HG03469 (cell line): ENCODE results near the gene PI4K2A.
"Not testable (repeated sequence)": the region's sequence is repeated elsewhere in the genome, so short reads cannot be mapped to it uniquely, and the experiment has no call there.

Experiments
- ATAC-seq: cut with Tn5 transposase; IDR thresholded peaks from one replicate; pipeline ENCODE4 v1.9.1; 2021; ENCODE audit warnings: mild to moderate bottlenecking, moderate library complexity, moderate number of reproducible peaks; ENCODE audit not compliant: unreplicated experiment

Gene PI4K2A

DNA sequence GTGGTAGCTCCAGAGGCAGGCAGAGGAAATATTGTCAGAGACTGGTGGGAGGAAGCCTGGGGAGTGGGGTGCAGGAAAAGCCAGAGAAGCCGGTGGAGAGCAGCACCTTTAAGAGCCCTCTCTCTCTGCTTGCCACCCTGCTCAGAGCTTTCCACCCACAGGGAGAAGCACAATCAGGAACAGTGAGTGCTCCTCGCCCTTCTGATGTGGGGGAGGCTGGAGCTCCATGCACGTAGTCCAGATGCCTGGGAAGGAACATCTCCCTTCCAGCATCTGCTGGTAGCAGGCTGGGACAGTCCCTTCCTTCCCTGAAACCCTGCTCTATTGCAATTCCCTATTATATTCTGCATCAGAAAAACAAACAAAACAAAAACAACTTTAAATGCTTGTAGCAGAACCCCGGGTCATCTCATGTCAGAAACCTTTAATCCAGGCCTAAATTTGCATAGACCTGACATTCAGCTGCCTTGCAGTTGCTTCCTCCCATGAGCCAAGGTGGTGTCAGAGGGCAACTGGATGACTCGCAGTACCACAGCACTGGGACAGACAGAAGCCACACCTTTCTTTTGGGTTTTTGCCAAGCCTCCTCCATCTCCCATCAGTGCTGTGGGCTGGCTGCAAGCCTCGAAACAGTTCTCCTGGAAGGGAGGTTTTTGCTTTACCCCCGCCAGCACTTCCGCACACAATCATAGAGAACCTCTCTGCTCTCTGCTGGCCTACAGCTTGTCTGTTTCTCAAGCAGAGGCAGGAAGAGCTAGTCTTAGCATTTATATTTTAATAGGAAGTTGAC is 33.5 kb downstream of the PI4K2A start:
- no peak for ATAC-seq

DNA sequence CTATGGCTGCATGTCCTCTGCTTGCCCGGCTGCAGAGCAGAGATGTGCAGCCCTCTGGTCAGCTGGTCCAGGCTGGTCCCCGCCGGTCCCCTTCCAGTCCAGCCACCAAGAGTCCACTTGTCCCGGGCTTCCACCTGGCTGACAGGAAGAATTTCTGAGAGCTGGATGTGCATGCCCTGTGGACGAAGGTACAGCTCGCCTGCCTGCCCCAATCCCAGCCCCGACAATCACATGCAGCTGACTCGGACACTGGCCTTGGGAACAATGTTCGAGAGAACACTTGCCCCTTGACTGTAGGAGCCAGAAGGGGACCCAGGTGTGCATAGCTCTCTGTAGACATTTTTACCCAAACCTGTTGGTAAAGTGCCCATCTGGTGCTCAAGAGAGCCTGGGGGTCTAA is 34.8 kb downstream of the PI4K2A start:
- ATAC-seq: no peak

DNA sequence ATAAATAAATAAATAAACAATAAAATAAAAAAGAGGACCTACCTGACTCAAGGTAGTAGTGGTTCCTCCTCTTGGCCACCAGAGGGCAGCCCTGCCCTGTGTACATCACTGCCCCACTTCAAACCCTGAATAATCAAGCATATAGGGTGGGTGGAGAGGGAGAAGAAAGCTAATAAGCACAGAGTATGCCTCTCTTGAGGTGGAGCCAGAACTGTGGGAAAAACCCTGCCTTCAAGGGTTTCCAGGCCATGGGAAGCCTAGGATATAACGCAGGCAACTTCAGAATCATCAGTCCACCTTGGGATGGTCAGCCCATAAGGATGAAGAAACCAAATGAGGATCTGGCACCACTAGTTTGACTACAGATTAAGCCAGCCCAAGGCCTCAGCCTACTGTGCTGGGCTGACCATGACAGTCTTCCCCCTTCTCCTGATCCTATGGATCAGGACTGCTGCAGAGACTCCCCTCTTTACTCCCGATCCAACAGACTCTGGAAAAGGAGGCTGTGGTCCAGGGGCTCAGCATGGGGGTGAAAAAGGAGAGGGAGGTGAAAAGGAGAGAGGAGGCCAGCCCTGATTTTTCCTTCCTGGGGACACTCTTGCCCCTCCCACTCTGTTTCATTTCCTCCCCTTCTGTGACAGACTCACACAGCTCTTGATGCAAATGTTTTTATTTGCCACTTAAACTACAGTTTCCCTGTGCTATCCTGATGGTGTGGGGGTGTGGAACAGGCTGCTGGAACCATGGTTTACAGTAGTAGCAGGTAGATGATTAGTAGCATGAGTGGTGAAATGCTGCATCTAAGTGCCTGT is 36.5 kb downstream of the PI4K2A start:
- no peak for ATAC-seq

DNA sequence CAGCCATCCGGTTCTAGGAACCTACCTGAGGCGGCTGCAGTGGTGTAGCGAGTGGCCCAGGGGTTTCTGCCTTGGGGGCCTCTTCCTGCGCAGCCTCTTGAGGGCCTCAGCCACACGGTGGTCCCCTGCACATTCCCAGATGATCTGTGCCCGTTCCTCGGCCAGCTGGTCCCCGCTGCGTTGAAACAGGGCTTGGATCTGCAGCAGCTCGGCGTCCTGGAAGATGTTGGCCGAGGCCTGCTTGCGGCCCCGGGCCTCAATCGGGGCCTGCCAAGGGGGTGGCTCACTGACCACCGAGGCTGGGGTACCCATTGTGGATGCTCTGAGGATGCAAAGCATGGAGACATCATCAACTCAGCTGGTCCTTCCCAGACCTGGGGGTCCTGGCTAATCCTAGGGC is 39.1 kb downstream of the PI4K2A start:
- no peak for ATAC-seq

DNA sequence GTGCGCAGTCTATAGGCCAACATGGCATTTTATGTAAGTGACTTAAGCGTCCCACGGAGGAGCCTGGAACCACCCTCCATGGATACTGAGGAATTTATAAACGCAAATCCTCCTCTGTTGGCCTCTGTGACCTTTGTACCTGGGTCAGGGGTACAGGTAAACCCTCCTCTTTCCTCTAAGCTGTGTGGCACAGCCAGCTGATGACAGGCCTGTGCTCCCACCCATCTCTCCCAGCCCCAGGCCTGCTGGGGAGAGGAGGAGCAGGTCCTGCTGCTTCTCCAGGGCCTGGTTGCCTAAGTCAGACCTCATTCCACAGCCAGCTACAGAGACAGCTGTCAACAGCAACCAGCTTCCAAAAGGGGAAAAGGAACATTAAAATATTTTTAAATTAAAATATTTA is 41.6 kb downstream of the PI4K2A start:
- ATAC-seq: no peak

DNA sequence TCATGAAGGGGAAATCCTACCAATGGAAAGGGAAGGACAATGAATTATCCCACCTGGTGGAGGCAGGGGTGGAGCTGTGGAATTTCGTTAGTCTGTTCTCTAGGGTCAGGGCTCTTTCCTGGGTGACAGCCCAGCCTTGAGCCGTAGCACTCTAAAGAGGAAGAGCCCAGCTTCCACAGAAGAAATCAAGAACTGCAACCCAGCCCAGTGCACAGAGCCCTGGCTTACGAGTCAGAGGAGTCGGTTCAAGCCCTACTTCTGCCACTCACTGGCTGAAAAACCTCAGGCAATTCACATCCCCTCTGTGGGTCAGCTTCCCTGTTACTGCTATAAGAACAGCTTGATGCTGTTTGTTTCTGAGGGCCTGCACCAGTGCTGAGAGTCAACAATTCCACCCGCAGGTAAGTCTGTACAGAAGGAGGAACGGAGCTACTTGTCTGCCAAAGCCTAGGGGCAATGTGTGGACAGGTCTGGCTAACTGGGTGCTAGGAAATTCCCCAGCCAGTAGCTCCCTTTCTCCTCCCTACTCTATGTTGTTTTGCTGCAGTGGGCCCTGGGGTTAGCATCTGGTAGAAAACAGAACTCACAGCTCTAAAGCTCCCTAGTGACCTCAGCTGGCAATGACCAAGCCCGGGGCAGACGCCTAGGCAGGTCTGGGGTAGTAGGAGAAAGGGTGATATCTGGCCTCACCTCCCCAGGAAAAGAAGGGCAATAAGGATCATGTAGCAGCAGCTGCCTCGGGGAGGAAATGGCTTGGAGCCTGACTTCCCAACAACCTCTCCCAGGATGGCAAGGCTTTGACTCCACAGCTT is 43.3 kb downstream of the PI4K2A start:
- no peak for ATAC-seq

DNA sequence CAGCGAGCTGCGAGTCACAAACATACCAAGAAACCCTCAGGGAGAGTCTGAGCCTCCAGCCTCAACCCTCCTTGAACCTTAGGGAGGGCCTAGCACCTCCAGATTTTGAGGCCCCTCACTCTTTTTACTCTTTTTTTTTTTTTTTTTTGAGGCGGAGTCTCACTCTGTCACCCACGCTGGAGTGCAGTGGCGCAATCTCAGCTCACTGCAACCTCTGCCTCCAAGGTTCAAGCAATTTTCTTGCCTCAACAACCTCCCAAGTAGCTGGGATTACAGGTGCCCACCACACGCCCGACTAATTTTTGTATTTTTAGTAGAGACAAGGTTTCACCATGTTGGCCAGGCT is 43.9 kb downstream of the PI4K2A start:
- ATAC-seq: not testable (repeated sequence)

DNA sequence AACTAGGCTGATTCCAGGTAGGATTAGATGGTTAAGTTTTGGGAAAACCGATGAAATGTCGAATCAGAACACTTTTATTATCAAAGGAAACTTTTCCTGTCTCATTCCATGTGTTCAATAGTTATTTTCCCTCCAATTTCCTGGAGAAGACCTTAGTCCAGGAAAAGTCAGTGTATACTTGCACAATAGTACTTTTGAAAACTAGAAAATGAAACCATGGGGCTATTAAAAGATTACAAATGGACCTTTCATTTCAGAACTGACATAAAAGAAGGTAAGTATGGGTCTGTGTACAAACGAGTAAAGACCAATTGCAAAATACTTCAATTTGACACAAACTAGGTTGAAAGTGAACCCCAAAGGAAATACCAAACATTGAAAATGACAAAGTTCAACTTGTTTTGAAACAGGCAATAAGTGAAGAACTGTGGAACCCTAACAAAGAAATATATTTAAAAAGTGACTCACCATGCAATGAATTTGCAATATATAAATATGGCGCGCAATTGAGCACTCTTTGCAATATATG is 44.5 kb downstream of the PI4K2A start:
- ATAC-seq: no peak

DNA sequence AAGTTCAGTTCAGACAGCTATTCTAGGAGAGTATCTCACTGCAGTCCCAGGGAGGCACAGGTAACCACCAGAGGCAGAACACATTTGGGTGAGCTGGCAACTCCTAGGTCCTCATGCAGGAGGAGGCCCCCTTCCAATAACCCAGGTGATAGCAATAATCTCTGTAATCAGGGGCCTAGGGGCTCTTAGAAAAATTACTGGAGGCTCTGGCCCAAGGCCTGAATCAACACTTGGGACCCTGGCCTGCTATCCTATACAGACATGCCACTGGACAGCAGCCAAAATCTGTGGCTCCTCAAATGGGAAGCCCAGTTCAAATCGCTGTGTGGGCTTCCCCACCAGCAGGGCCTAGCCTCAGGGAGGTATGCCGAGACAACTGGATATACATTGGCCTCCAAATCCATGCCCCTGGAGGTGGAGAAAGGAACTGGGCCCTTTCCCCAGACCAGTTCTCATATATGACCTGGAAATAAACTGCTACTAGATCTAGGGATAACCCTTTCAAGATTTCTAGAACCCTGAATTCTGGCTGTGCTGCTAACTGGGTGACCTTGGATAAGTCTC is 45.0 kb downstream of the PI4K2A start:
- ATAC-seq: no peak

DNA sequence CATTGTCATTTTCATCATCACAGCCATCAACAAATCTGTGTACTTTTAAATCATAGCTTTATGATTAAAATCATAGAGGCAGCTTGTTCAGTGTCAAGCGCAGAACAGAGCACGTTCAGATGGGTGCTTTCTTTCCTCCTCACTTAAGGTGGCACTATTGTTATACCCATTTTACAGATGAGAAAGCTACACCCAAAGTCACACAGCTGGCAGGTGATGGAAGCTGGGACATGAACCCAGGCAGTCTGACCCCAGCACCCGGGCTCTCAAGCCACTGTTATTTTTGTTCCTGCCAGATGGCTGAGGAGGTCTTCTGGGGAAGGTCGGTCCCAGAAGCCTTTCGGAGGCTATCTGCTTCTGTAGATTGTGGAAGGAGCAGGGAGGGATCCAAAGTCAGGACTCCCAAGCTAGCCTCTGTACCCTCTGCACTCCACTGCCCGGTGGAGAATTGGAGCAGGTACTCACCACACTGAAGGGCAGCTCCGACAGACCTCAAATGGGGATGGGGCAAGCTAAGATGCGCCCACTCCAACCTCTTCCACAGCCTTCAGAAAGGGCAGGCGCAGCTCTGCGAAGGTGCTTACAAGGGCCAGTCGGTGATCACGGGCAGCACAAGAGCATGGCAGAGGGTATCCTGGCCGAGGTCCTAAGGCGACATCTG is 46.0 kb downstream of the PI4K2A start:
- no peak for ATAC-seq

DNA sequence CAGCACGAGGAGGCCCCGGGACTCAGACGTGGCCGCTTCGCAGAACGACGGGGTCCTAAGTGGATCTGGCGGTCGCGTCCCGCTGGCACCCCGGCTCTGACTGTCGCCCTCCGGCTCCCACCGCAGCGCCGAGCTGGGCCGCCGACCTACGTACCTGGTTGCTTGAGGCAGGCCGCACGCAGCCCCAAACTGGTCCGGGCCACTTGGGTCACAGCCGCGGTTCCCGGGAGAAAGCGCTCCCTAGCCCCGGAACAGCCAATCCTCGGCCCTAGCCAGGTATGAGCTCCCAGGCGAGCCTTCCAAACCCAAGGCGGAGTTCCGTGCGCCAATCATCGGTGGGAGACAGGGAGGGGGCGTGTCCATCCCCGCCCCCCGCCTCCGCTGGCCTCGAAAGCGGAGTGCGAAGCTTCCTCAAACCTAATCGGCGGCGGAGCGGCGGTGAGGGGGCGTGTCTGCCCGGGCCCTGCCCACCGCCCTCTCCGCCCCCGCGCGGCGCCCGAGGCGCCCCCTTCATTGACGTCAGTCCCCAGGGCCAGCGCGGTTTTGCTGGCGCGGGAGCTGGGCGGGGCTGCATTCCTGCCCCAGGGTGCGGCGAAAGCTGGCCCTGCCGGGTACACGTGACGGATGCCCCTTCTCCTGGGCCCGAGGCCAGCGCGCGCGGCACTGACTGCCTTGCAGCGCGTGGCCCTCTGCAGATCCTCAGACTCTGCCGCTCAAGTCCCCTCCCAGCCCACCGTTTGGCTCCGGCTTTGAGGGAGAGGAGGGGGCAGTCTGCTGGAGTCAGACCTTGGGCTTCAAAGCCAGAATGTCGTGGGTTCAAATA is 46.7 kb downstream of the PI4K2A start, which contains the start of gene AVPI1:
Gene AVPI1, minus strand, starts transcription at position 280 of the 823 bp plus-strand sequence. CDS start 7,336 bp downstream, outside the sequence.
- ATAC-seq: peak; percentile 77

DNA sequence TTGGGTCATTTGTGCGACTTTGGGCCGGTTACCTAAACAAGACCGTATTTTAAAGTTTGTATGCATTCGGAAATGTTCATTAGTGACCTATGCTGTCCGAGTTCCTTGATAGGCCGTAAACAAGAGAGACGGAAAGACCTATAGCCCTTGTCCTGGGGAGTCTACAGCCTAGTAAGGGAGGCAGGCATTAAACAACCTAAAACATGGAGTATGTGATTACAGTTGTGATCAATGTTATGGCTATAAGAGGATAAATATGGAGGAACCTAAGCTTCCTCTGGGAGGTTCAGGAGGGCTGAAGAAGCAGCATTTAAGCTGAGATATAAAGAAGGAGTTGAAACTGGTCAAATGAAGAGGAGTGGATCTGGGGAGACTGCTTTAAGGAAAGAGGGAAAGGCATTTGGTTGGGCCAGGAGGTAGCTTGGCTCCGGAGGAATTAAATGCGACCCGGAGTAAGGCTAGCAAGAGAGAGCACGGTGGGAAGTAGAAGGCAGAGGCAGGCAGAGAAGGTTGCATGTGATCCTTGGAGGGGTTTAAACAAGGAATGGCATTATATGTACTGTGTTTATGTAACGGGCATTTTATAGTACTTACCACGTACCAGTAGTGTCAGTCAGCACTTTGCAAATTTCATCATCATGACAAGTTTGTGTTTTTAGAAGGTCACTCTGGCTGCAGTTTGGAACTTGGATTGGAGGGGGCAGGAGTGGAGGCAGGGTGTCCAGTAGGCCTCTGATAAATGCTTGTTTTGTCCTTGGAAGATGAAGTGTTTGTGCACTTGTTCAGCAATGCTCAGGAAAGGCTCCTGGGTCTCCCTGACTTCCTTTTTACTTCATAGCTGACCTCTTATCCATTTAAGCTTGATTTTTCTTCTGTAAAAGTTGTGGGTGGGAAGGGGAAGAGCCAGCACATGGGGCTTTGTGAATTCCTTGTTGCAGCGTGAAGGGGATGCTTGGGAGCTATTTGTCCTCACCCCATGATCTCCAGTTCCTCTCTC is 47.6 kb downstream of the PI4K2A start:
- no peak for ATAC-seq

DNA sequence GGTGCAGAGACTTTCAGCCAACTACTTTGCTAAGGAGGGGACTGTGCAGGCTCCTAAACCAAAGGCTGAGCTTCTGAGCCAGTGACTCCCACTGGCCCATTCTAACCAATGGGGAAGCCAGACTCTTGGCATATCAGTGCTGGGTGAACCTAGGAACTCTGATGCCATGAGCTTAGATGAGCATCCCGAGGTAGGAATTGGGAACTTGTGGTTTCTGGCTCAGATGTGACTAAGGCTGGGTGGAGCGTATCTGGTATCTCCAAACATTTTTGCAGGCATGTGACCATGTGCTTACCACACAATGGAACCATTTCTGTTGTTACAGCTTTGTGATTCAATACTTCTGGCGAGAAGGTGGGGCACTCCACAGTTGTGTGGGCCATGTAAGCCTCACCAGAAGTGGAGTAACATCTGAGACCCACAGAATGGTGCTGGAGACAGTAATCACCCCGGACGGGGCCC is 49.1 kb downstream of the PI4K2A start:
- ATAC-seq: no peak

DNA sequence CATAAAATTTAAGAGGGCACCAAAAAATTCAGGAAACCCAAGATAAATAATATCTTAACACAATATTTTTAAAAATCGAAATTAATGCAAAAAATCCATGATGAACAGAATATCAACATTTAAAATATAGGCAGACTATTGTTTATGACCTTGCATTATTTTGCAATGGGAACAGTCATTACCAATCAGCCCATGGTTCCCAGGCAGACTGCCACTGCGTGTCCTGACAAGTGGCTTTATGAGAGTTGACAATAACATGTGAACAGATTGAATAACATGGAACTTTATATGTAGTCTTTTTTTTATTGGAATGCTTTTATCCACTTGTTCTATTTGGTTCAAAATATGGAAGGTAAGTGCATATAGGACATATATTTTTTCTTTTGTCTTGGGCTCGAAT is 49.7 kb downstream of the PI4K2A start:
- ATAC-seq: no peak

DNA sequence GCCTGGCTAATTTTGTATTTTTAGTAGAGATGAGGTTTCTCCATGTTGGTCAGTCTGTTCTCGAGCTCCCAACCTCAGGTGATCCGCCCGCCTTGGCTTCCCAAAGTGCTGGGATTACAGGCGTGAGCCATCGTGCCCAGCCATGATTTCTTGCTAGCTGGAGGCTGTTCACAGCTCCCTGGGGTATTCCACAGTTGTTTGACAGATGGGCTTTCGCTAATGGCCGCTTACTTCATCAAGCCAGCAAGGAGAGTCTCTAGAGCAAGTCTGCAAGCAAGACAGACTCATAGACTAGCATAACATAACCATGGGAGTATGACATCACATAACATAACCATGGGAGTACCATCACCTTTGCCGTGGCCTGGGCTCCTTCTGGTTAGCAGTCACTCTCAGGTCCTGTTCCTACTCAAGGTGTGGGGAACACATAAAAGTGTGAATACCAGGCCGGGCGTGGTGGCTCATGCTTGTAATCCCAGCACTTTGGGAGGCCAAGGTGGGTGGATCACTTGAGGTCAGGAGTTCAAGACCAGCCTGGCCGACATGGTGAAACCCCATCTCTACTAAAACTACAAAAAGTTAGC is 57.7 kb downstream of the PI4K2A start:
- ATAC-seq: not testable (repeated sequence)

DNA sequence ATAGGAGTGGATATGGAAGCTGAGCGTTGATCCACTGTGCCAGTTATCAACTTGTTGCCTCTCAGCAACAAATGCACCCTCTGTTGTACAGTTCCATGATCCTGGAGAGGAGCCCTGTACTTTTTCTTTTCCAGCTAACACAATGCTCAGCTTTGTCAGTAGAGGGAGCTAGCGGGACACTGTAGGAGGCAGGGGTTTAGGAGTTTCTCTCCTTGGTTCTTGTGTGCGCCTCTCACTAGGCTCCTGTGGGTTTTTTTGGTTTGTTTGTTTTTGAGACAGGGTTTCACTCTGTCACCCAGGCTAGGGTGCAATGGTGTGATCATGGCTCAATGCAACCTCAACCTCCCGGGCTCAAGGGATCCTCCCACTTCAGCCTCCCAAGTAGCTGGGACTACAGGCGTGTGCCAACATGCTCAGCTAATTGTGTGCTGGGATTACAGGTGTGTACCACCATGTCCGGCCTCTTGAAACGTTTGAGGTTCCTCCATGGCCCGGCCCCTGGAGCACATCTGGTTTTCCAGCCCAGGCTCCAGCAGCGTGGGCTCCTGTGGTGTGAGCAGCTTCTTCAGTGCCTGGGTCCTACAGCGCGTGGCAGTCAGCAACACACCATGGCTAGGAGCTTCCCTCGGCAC is 61.1 kb downstream of the PI4K2A start:
- ATAC-seq: peak; percentile 56

DNA sequence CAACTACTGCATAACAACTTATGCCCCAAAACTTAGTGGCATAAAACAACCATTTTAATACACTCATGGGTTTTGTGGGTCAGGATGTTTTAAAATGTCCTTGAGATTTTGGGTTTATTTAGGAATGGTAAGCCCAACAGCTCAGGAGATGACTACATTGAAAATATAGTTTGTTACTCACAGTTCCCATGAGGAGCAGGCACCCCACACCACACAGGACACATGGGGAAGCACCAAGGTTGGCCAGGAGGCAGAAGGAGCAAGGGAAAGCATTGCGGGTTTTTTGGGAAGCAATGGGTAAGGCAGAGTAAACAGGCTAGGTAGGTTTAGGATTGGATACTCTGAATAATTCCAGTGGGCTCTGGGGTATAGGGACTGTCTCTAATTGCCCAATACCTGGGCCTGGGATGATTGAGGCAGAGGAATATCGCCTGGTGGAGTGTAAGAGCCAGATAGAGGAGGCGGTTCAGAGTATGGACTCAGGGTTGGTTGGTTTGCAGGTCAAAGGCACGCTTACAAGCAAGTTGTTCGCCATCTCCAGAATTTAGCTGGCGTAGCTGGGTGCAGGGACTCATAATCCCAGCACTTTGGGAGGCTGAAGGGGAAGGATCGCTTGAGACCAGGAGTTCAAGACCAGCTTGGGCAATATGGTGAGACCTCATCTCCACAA is 63.1 kb downstream of the PI4K2A start:
- no peak for ATAC-seq
